Panc1 (cell line): Measurements from ENCODE around the gene S100B. TPM values are rescaled to one million over a fixed set of nuclear protein-coding genes. Genes with fewer than 3 reads are reported as not detected.

Source experiments
- ATAC-seq: fragments of 200-7000 bp; cut with Tn5 transposase; 2 replicates; pipeline ENCODE4 v1.9.1; 2020; ENCODE audit warnings: mild to moderate bottlenecking, moderate library complexity
- BruUV-seq: library from RNA; stranded (reverse); fragments of 400-500 nt; replicated peaks from 2 replicates; lab custom pipeline; 2021; lab: Mats Ljungman, UMichigan
- CTCF ChIA-PET: fragments of 300-600 bp; sonication (Branson Sonifier 250); formaldehyde crosslinking; loops from one replicate; lab custom pipeline; 2022; ENCODE audit warnings: antibody characterized with exemption; lab: Charles Lee
- POLR2A ChIA-PET: fragments of 300-600 bp; sonication (Branson Sonifier 250); formaldehyde crosslinking; loops from one replicate; lab custom pipeline; 2022; ENCODE audit warnings: antibody characterized with exemption; lab: Charles Lee
- DNase-seq: peaks from one replicate; pipeline ENCODE4 v3.0.0-alpha.2; 2010; ENCODE audit warnings: low read depth, low spot score
- H3K27ac ChIP-seq: 2 replicates; pipeline ENCODE4 v1.5.1; 2011; ENCODE audit warnings: mild to moderate bottlenecking, low read length, inconsistent platforms
- H3K27me3 ChIP-seq: fragments of 200-500 bp; sonication (Bioruptor generic); 2 replicates; pipeline ENCODE4 v1.6.0; 2014; ENCODE audit warnings: low read length, inconsistent platforms; ENCODE audit not compliant: control insufficient read depth, insufficient read depth
- H3K36me3 ChIP-seq: fragments of 200-500 bp; sonication (Bioruptor generic); 2 replicates; pipeline ENCODE4 v1.5.1; 2014; ENCODE audit warnings: inconsistent platforms, mild to moderate bottlenecking, low read length, moderate library complexity; ENCODE audit not compliant: control insufficient read depth, insufficient read depth
- H3K4me1 ChIP-seq: 2 replicates; pipeline ENCODE4 v1.5.1; 2011; ENCODE audit warnings: inconsistent platforms, mild to moderate bottlenecking, low read length, moderate library complexity; ENCODE audit not compliant: control insufficient read depth, insufficient read depth
- H3K4me3 ChIP-seq, 2 experiments: 2 replicates each; pipeline ENCODE4 v1.5.1; 2011 to 2012; ENCODE audit warnings: low read depth in 2 of 2, low read length in 2 of 2, mild to moderate bottlenecking in 2 of 2, inconsistent platforms in 1 of 2, moderate library complexity in 1 of 2
- H3K9me3 ChIP-seq: fragments of 200-500 bp; sonication (Bioruptor generic); 2 replicates; pipeline ENCODE4 v1.5.1; 2014; ENCODE audit warnings: low read depth, mild to moderate bottlenecking, inconsistent platforms, low read length, moderate library complexity; ENCODE audit not compliant: control insufficient read depth, insufficient read depth
- CTCF ChIP-seq: fragments of 450-650 bp; IDR thresholded peaks from 2 replicates; pipeline ENCODE4 v1.5.1; 2017; ENCODE audit warnings: mild to moderate bottlenecking
- POLR2AphosphoS5 ChIP-seq: IDR thresholded peaks from 2 replicates; pipeline ENCODE4 v1.6.1; 2012; ENCODE audit warnings: mild to moderate bottlenecking, low read depth, low read length, moderate library complexity
- REST ChIP-seq, 2 experiments: IDR thresholded peaks; 2 replicates each; pipeline ENCODE4 v1.6.1; 2011 to 2012; ENCODE audit warnings: low read depth in 2 of 2, control low read depth in 1 of 2, low read length in 1 of 2, mild to moderate bottlenecking in 1 of 2, moderate library complexity in 1 of 2; ENCODE audit not compliant: insufficient read depth in 1 of 2
- SIN3A ChIP-seq: IDR thresholded peaks from 2 replicates; pipeline ENCODE4 v1.6.1; 2012; ENCODE audit warnings: low read depth, mild to moderate bottlenecking, low read length, moderate library complexity, borderline replicate concordance; ENCODE audit not compliant: insufficient read depth
- TCF7L2 ChIP-seq: IDR thresholded peaks from 2 replicates; pipeline ENCODE4 v1.6.1; 2011; ENCODE audit warnings: mild to moderate bottlenecking, low read depth, low read length, inconsistent platforms
- in situ Hi-C: cut with HindIII; loops from 2 replicates; pipeline ENCODE4 v1.10.0; 2016; ENCODE audit warnings: low sequenced_read_pairs, low pct_unique_long_range_greater_than_20kb
- intact Hi-C: fragments of 100-400 bp; cut with micrococcal nuclease; formaldehyde crosslinking; loops from one replicate; pipeline ENCODE4 v1.10.0; 2022; ENCODE audit not compliant: unreplicated experiment
- total RNA-seq: library from RNA; stranded (reverse); gene quantifications from one replicate; pipeline ENCODE4 v1.2.1, GENCODE V29; 2021; ENCODE audit not compliant: unreplicated experiment

The S100B gene
- total RNA-seq, 1 experiment from 2014 or later: not detected

- H3K4me3 ChIP-seq: no peak overlapping the region
- ChIA-PET CTCF (no interaction called here), POLR2A (no interaction called here)
- H3K4me1 ChIP-seq: no peaks in the 10 kb centered on the region
- no peak overlapping the region for H3K27ac ChIP-seq
- BruUV-seq: no TSS peak
- DNase-seq (no peak), ATAC-seq (no peak)
- TF ChIP-seq CTCF (no peak), POLR2AphosphoS5 (no peak), SIN3A (no peak), TCF7L2 (no peak), REST (IDR thresholded peaks at IDR 0.05; ENCODE audit: insufficient read depth in 1 of 2, low read depth in 2 of 2, low read length in 1 of 2) (no peak)
- H3K9me3 ChIP-seq: no peaks in the 10 kb centered on the region
- intact Hi-C loops: no loop called here
- in situ Hi-C loops: no loop called here
- H3K27me3 ChIP-seq: no peaks in the 10 kb centered on the region
- no peaks in the 10 kb centered on the region for H3K36me3 ChIP-seq
Measured at GRCh38 chr21:46624050-46624449, 19.2 kb upstream of the S100B start.

- CTCF ChIA-PET: no interaction called here
- no peaks in the 10 kb centered on the region for H3K4me1 ChIP-seq
- no peak overlapping the region for H3K27ac ChIP-seq
- BruUV-seq: no TSS peak
- H3K4me3 ChIP-seq: no peak overlapping the region
- no peaks in the 10 kb centered on the region for H3K36me3 ChIP-seq
- intact Hi-C loops (no loop called here), in situ Hi-C loops (no loop called here)
- TF ChIP-seq POLR2AphosphoS5 (no peak), REST (IDR thresholded peaks at IDR 0.05; ENCODE audit: insufficient read depth in 1 of 2, low read depth in 2 of 2, low read length in 1 of 2) (no peak), SIN3A (no peak), TCF7L2 (no peak), CTCF (no peak)
- ATAC-seq (no peak; the same call in 1 of the 2 replicates), DNase-seq (no peak)
- H3K9me3 ChIP-seq: no peaks in the 10 kb centered on the region
- no peaks in the 10 kb centered on the region for H3K27me3 ChIP-seq
- POLR2A ChIA-PET: no interaction called here
Measured at GRCh38 chr21:46622226-46622625, 17.3 kb upstream of the S100B start.
